SK-N-SH (cell line): ENCODE results near the gene SLC26A8. TPM values are rescaled to one million over a fixed set of nuclear protein-coding genes. Genes with fewer than 3 reads are reported as not detected.

ENCODE experiments used
- CTCF ChIA-PET: fragments of 300-600, 350-600 bp; formaldehyde crosslinking; extraction: SDS; loops from one replicate; lab custom pipeline; 2021; lab: Yijun Ruan, JAX
- POLR2A ChIA-PET: fragments of 350-600 bp; sonication (Branson Sonifier 250); formaldehyde crosslinking; extraction: SDS; loops from one replicate; lab custom pipeline; 2020; ENCODE audit warnings: antibody characterized with exemption, inconsistent platforms; lab: Yijun Ruan, JAX
- DNase-seq: peaks from one replicate; pipeline ENCODE4 v3.0.0; 2012
- H2AFZ ChIP-seq: fragments of 200-600 bp; sonication (generic); 2 replicates; pipeline ENCODE4 v1.8.1; 2016; ENCODE audit warnings: antibody characterized with exemption, mild to moderate bottlenecking, low read depth
- H3F3A ChIP-seq: fragments of 200-600 bp; sonication (generic); replicated peaks from 2 replicates; pipeline ENCODE3; 2016; ENCODE audit warnings: antibody characterized with exemption, mild to moderate bottlenecking; ENCODE audit not compliant: insufficient read depth
- H3K27ac ChIP-seq, 2 experiments: fragments of 200-500 bp in 1 of 2; fragments of 200-600 bp in 1 of 2; sonication (Bioruptor generic) in 1 of 2; sonication (generic), shearing (Covaris generic) in 1 of 2; 2 replicates each; pipeline versions ENCODE4 v1.5.1 to v1.6.1; 2014 to 2016; ENCODE audit warnings: low read depth in 2 of 2, inconsistent platforms in 1 of 2, low read length in 1 of 2, mild to moderate bottlenecking in 1 of 2, mixed read lengths in 1 of 2
- H3K27me3 ChIP-seq: fragments of 200-600 bp; sonication (generic), shearing (Covaris generic); 2 replicates; pipeline ENCODE4 v1.6.1; 2016; ENCODE audit warnings: mixed run types; ENCODE audit not compliant: insufficient read depth
- H3K36me3 ChIP-seq, 2 experiments: fragments of 200-500 bp in 1 of 2; fragments of 200-600 bp in 1 of 2; sonication (Bioruptor generic) in 1 of 2; sonication (generic) in 1 of 2; replicated peaks in 1 of 2; 2 replicates each; pipeline versions ENCODE3 to v1.5.1; 2014 to 2016; ENCODE audit warnings: low read length in 1 of 2, mild to moderate bottlenecking in 1 of 2; ENCODE audit not compliant: insufficient read depth in 2 of 2, control insufficient read depth in 1 of 2
- H3K4me1 ChIP-seq, 2 experiments: fragments of 200-500 bp in 1 of 2; fragments of 200-600 bp in 1 of 2; sonication (Bioruptor generic) in 1 of 2; sonication (generic), shearing (Covaris generic) in 1 of 2; 2 replicates each; pipeline versions ENCODE4 v1.5.1 to v1.6.1; 2014 to 2016; ENCODE audit warnings: low read depth in 1 of 2, low read length in 1 of 2, mixed run types in 1 of 2; ENCODE audit not compliant: insufficient read depth in 2 of 2, control insufficient read depth in 1 of 2
- H3K4me2 ChIP-seq: fragments of 200-600 bp; sonication (generic), shearing (Covaris generic); 2 replicates; pipeline ENCODE4 v1.6.1; 2017; ENCODE audit warnings: mixed run types
- H3K4me3 ChIP-seq, 2 experiments: fragments of 200-500 bp in 1 of 2; fragments of 200-600 bp in 1 of 2; sonication (Bioruptor generic) in 1 of 2; sonication (generic), shearing (Covaris generic) in 1 of 2; 2 replicates each; pipeline versions ENCODE4 v1.5.1 to v1.8.1; 2014 to 2016; ENCODE audit warnings: low read depth in 2 of 2, inconsistent platforms in 1 of 2, low read length in 1 of 2, mild to moderate bottlenecking in 1 of 2, mixed read lengths in 1 of 2, moderate library complexity in 1 of 2
- H3K79me2 ChIP-seq: fragments of 200-600 bp; sonication (generic); 2 replicates; pipeline ENCODE4 v1.8.1; 2017; ENCODE audit warnings: mild to moderate bottlenecking; ENCODE audit not compliant: insufficient read depth
- H3K9ac ChIP-seq: fragments of 200-600 bp; sonication (generic); 2 replicates; pipeline ENCODE4 v1.6.1; 2017; ENCODE audit warnings: mixed run types
- H3K9me2 ChIP-seq: fragments of 200-600 bp; sonication (generic); 2 replicates; pipeline ENCODE4 v1.6.1; 2017; ENCODE audit warnings: mixed run types
- H3K9me3 ChIP-seq: fragments of 200-600 bp; sonication (generic); 2 replicates; pipeline ENCODE4 v1.6.1; 2017; ENCODE audit warnings: mixed run types, mild to moderate bottlenecking, moderate library complexity
- H4K20me1 ChIP-seq: fragments of 200-600 bp; sonication (generic); 2 replicates; pipeline ENCODE4 v1.6.1; 2017; ENCODE audit warnings: mild to moderate bottlenecking, mixed run types; ENCODE audit not compliant: insufficient read depth
- EZH2phosphoT487 ChIP-seq: fragments of 200-600 bp; sonication (generic); IDR thresholded peaks from 2 replicates; pipeline ENCODE4 v1.6.1; 2017; ENCODE audit warnings: low read depth, mixed run types, mild to moderate bottlenecking, antibody characterized with exemption, moderate library complexity, borderline replicate concordance
- FOXJ3 ChIP-seq: sonication (generic); formaldehyde crosslinking; IDR thresholded peaks from 2 replicates; pipeline ENCODE4 v1.5.1; 2020; ENCODE audit warnings: mild to moderate bottlenecking, missing genetic modification reagents
- FOXM1 ChIP-seq: IDR thresholded peaks from 2 replicates; pipeline ENCODE4 v1.4.0; 2012; ENCODE audit warnings: low read depth, mild to moderate bottlenecking
- GABPA ChIP-seq: IDR thresholded peaks from 2 replicates; pipeline ENCODE4 v1.4.0; 2012; ENCODE audit warnings: low read depth, mild to moderate bottlenecking
- MEF2A ChIP-seq: IDR thresholded peaks from 2 replicates; pipeline ENCODE4 v1.4.0; 2012; ENCODE audit warnings: low read depth, borderline replicate concordance
- POLR2AphosphoS5 ChIP-seq: IDR thresholded peaks from 2 replicates; pipeline ENCODE4 v1.6.1; 2012; ENCODE audit warnings: low read depth, low read length
- RAD21 ChIP-seq: IDR thresholded peaks from 2 replicates; pipeline ENCODE4 v1.6.1; 2012; ENCODE audit warnings: mild to moderate bottlenecking, low read length
- REST ChIP-seq: IDR thresholded peaks from 2 replicates; pipeline ENCODE4 v1.6.1; 2012; ENCODE audit warnings: mild to moderate bottlenecking, low read depth, low read length, moderate library complexity
- WGBS: methylation state at CpG from one replicate; pipeline ENCODE4 v1.1.6; 2017; ENCODE audit warnings: low lambda C conversion rate; 5-methylcytosine and 5-hydroxymethylcytosine counted together
- polyA plus RNA-seq, 3 experiments: library from polyadenylated mRNA; depleted of rRNA; stranded (reverse); fragments of >200 nt; gene quantifications; 2 replicates each; pipeline ENCODE4 v1.2.3, GENCODE V29; 2012

The SLC26A8 gene
- polyA plus RNA-seq, 1 of the 3 experiments (the other 2 are of a cell fraction) = not detected

- Histone ChIP-seq H3K36me3 (peaks cover 0 to 14% of the 10 kb centered on the region in 2 experiments), H3K27me3 (no peaks in the 10 kb centered on the region), H3K4me2 (no peak overlapping the region), H2AFZ (no peak overlapping the region), H3K4me1 (peaks cover 9 to 22% of the 10 kb centered on the region in 2 experiments; a peak in 3 of 4 replicates), H3K9ac (no peak overlapping the region), H3K9me3 (no peaks in the 10 kb centered on the region), H3K27ac (no peak overlapping the region), H3K79me2 (peaks cover 84% of the 10 kb centered on the region)
- POLR2A ChIA-PET = interaction anchor here (0.8 kb wide), 1 partner anchor 10 kb away, joined by 3 read pairs; no protein-coding TSS in a partner anchor
- WGBS = 97% methylated on average over 3 of the region's 3 CpGs
- no peak for DNase-seq
- CTCF ChIA-PET = interaction anchor here (0.9 to 2.4 kb wide), 2 partner anchors 8 to 35 kb away, joined by 4 to 10 read pairs; no protein-coding TSS in a partner anchor
- TF ChIP-seq RAD21 (no peak), REST (peak; percentile 65)
- TF ChIP-seq, all 33 proteins: peak for 1
- peaks cover 62% of the 10 kb centered on the region for H4K20me1 ChIP-seq
- H3K9me2 ChIP-seq = no peaks in the 10 kb centered on the region
- no peak overlapping the region for H3K4me3 ChIP-seq
- peaks cover 4% of the 10 kb centered on the region for H3F3A ChIP-seq
These were observed 44.1 kb upstream of the SLC26A8 start for GRCh38 chr6:36068586-36068985.

- H3K4me1 ChIP-seq = peaks cover 9 to 22% of the 10 kb centered on the region in 2 experiments; a peak in 3 of 4 replicates
- H3K27me3 ChIP-seq = no peaks in the 10 kb centered on the region
- H3K9me3 ChIP-seq = no peaks in the 10 kb centered on the region
- peaks cover 4% of the 10 kb centered on the region for H3F3A ChIP-seq
- H3K4me2 ChIP-seq = no peak overlapping the region
- H3K9ac ChIP-seq = no peak overlapping the region
- H2AFZ ChIP-seq = no peak overlapping the region
- no peak for DNase-seq
- peaks cover 88% of the 10 kb centered on the region for H3K79me2 ChIP-seq
- H3K9me2 ChIP-seq = no peaks in the 10 kb centered on the region
- H3K27ac ChIP-seq = peak overlapping the region in 1 of 2 experiments; percentile 12; a peak in 1 of 4 replicates
- H3K4me3 ChIP-seq = no peak overlapping the region
- H4K20me1 ChIP-seq = peaks cover 68% of the 10 kb centered on the region
- H3K36me3 ChIP-seq = peaks cover 0 to 12% of the 10 kb centered on the region in 2 experiments
- CTCF ChIA-PET = interaction anchor here (0.7 to 4.2 kb wide), 4 partner anchors 9 to 41 kb away, joined by 3 to 21 read pairs (median 7); partner anchors contain the start of gene MAPK14
- TF ChIP-seq FOXJ3 (CRISPR knock-in tag) = no peak
- no peak for TF ChIP-seq GABPA
- TF ChIP-seq MEF2A = no peak
- TF ChIP-seq EZH2phosphoT487 = no peak
- no peak for TF ChIP-seq FOXM1
- TF ChIP-seq POLR2AphosphoS5 = no peak
- TF ChIP-seq, all 33 proteins: peak for 0
- POLR2A ChIA-PET = no interaction called here
These were observed 43.6 kb upstream of the SLC26A8 start for GRCh38 chr6:36068012-36068392.
